PC-9 (cell line): ENCODE measurements around the gene PAPSS1. TPM values are rescaled to one million over a fixed set of nuclear protein-coding genes. Genes with fewer than 3 reads are reported as not detected.

ENCODE experiments used
- BruUV-seq: library from RNA; stranded (reverse); fragments of 400-500 nt; replicated peaks from 2 replicates; lab custom pipeline; 2021; lab: Mats Ljungman, UMichigan
- CTCF ChIA-PET: fragments of 300-600 bp; sonication (Branson Sonifier 250); formaldehyde crosslinking; loops from one replicate; lab custom pipeline; 2022; ENCODE audit warnings: antibody characterized with exemption; lab: Charles Lee
- POLR2A ChIA-PET: fragments of 300-600 bp; sonication (Branson Sonifier 250); formaldehyde crosslinking; loops from one replicate; lab custom pipeline; 2022; ENCODE audit warnings: antibody characterized with exemption; ENCODE audit not compliant: unreplicated experiment; lab: Charles Lee
- DNase-seq, 2 experiments: peaks; one replicate each; pipeline versions ENCODE4 v3.0.0 to v3.0.0-alpha.2; 2015 to 2022; ENCODE audit warnings: mixed read lengths in 1 of 2
- H2AFZ ChIP-seq: fragments of 200-600 bp; sonication (generic); 2 replicates; pipeline ENCODE4 v1.8.1; 2017; ENCODE audit warnings: antibody characterized with exemption
- H3F3A ChIP-seq: fragments of 200-600 bp; sonication (generic); 2 replicates; pipeline ENCODE4 v1.8.1; 2017; ENCODE audit warnings: antibody characterized with exemption, mild to moderate bottlenecking, low read depth; ENCODE audit not compliant: insufficient read depth
- H3K27ac ChIP-seq: fragments of 200-600 bp; sonication (generic); 2 replicates; pipeline ENCODE4 v1.6.1; 2016; ENCODE audit warnings: mixed run types
- H3K27me3 ChIP-seq: fragments of 200-600 bp; sonication (generic); 2 replicates; pipeline ENCODE4 v1.6.1; 2016; ENCODE audit warnings: low read depth, mixed run types; ENCODE audit not compliant: insufficient read depth
- H3K36me3 ChIP-seq: fragments of 200-600 bp; sonication (generic); 2 replicates; pipeline ENCODE4 v1.6.1; 2016; ENCODE audit warnings: low read depth, mixed run types
- H3K4me1 ChIP-seq: fragments of 200-600 bp; sonication (generic); replicated peaks from 2 replicates; pipeline ENCODE4 v1.6.1; 2016; ENCODE audit warnings: mixed run types; ENCODE audit not compliant: insufficient read depth
- H3K4me2 ChIP-seq: fragments of 200-600 bp; sonication (generic); 2 replicates; pipeline ENCODE4 v1.6.1; 2017; ENCODE audit warnings: mixed run types
- H3K4me3 ChIP-seq: fragments of 200-600 bp; sonication (generic); 2 replicates; pipeline ENCODE4 v1.6.1; 2016; ENCODE audit warnings: mixed run types
- H3K79me2 ChIP-seq: fragments of 200-600 bp; sonication (generic); 2 replicates; pipeline ENCODE4 v1.6.1; 2017; ENCODE audit warnings: low read depth, mixed run types
- H3K9me2 ChIP-seq: fragments of 200-600 bp; sonication (generic); 2 replicates; pipeline ENCODE4 v1.8.1; 2017; ENCODE audit warnings: mild to moderate bottlenecking; ENCODE audit not compliant: insufficient read depth
- H3K9me3 ChIP-seq: fragments of 200-600 bp; sonication (generic); 2 replicates; pipeline ENCODE4 v1.8.1; 2016; ENCODE audit warnings: low read depth; ENCODE audit not compliant: insufficient read depth
- H4K20me1 ChIP-seq: fragments of 200-600 bp; sonication (generic); 2 replicates; pipeline ENCODE4 v1.8.1; 2017; ENCODE audit not compliant: insufficient read depth
- EZH2 ChIP-seq: fragments of 200-600 bp; sonication (generic); IDR thresholded peaks from 2 replicates; pipeline ENCODE4 v1.8.0; 2017; ENCODE audit warnings: antibody characterized with exemption, low read depth
- intact Hi-C: fragments of 100-400 bp; cut with micrococcal nuclease; formaldehyde crosslinking; loops from one replicate; pipeline ENCODE4 v1.10.0; 2022; ENCODE audit not compliant: unreplicated experiment
- total RNA-seq: library from RNA; stranded (reverse); gene quantifications from 2 replicates; pipeline ENCODE4 v1.2.3, GENCODE V29; 2021
- TF ChIP-seq, protein P1 (sequence below): fragments of 200-600 bp; sonication (generic); conservative IDR thresholded peaks from 2 replicates; pipeline ENCODE4 v1.6.1; 2017; ENCODE audit warnings: mixed run types, antibody characterized with exemption, mild to moderate bottlenecking, moderate library complexity

The PAPSS1 gene
- total RNA-seq, 1 experiment from 2014 or later: 18.8 TPM

DNA sequence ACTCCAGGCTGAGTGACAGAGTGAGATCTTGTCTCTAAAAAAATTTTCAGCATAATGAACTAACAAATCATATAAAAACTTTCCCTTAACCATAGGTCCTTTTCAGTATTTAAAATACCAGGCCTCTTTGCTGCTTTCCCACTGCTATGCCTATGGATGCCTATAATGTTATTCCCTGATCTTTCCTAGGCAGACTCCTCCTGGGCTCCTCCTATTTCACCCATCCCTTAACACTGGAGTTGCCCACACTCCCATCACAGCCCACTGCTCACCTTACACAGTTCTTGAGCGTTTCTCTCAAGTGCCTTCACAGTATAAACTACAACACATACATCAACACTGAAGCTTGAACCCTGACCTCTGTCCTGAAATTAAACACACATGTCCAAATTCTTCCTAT lies 31.6 kb downstream of the PAPSS1 start:
- CTCF ChIA-PET: no interaction called here
- H3K4me3 ChIP-seq: no peak overlapping the region
- no TSS peak for BruUV-seq
- no peaks in the 10 kb centered on the region for H3K79me2 ChIP-seq
- POLR2A ChIA-PET: no interaction called here
- no peaks in the 10 kb centered on the region for H3K36me3 ChIP-seq
- no peaks in the 10 kb centered on the region for H3K27me3 ChIP-seq
- no peak overlapping the region for H2AFZ ChIP-seq
- DNase-seq: no peak
- H3K4me1 ChIP-seq: peaks cover 19% of the 10 kb centered on the region
- no peaks in the 10 kb centered on the region for H3K9me2 ChIP-seq
- TF ChIP-seq, protein P1, sequence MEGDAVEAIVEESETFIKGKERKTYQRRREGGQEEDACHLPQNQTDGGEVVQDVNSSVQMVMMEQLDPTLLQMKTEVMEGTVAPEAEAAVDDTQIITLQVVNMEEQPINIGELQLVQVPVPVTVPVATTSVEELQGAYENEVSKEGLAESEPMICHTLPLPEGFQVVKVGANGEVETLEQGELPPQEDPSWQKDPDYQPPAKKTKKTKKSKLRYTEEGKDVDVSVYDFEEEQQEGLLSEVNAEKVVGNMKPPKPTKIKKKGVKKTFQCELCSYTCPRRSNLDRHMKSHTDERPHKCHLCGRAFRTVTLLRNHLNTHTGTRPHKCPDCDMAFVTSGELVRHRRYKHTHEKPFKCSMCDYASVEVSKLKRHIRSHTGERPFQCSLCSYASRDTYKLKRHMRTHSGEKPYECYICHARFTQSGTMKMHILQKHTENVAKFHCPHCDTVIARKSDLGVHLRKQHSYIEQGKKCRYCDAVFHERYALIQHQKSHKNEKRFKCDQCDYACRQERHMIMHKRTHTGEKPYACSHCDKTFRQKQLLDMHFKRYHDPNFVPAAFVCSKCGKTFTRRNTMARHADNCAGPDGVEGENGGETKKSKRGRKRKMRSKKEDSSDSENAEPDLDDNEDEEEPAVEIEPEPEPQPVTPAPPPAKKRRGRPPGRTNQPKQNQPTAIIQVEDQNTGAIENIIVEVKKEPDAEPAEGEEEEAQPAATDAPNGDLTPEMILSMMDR: no peak
- no peak for TF ChIP-seq EZH2
- H3K27ac ChIP-seq: no peak overlapping the region
- H3K9me3 ChIP-seq: no peaks in the 10 kb centered on the region; the same call in 1 of the 2 replicates
- no peak overlapping the region for H3K4me2 ChIP-seq
- intact Hi-C loops: no loop called here
- H4K20me1 ChIP-seq: no peaks in the 10 kb centered on the region
- H3F3A ChIP-seq: peaks cover 13% of the 10 kb centered on the region

DNA sequence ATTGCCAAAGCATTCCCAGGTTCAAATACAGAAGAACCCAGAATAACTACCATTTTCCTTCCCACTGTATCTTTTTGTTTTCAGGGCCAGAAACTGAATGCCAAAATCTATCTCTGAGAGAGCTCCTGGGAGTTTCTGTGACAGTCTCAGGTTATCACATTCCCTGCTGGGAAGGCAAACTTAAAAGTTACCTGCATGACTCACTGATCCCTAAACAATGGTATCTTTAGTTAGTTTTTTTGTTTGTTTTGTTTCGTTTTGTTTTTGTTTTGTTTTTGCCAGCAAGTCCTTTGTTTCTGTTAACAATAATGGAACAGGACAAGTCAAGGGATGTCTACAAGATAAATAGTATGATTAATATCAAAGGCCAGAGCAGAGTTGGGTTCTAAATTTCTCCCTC lies 34.3 kb downstream of the PAPSS1 start:
- TF ChIP-seq EZH2: no peak
- TF ChIP-seq, protein P1: no peak
- BruUV-seq: no TSS peak
- intact Hi-C loops: no loop called here
- no peak overlapping the region for H3K27ac ChIP-seq
- H3K36me3 ChIP-seq: no peaks in the 10 kb centered on the region
- no peaks in the 10 kb centered on the region for H4K20me1 ChIP-seq
- no peak overlapping the region for H3K4me2 ChIP-seq
- CTCF ChIA-PET: no interaction called here
- H2AFZ ChIP-seq: no peak overlapping the region
- no peaks in the 10 kb centered on the region for H3K9me2 ChIP-seq
- no peaks in the 10 kb centered on the region for H3K79me2 ChIP-seq
- H3K4me1 ChIP-seq: peaks cover 16% of the 10 kb centered on the region
- peak in 1 of 2 experiments; percentile 58 for DNase-seq
- no peak overlapping the region for H3K4me3 ChIP-seq
- no peaks in the 10 kb centered on the region; the same call in 1 of the 2 replicates for H3K9me3 ChIP-seq
- peaks cover 11% of the 10 kb centered on the region for H3F3A ChIP-seq
- H3K27me3 ChIP-seq: no peaks in the 10 kb centered on the region
- POLR2A ChIA-PET: no interaction called here

DNA sequence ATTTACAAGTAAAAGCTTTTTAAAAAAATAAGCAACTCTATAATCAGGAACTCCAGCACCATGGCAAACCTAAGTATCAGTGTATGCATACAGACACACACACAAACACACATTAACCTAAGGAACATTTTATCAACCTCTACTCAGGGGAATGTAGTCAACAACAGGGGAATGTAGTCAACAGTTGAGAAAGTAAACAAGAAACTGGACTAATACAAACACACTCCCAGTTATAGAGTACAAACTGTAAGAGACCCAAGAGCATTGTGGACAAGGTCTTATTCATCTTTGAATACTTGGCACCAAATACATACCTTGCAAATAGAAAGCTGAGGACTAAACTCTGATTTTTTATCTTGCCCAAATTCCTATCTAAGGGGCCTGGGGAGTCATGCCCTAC lies 36.2 kb downstream of the PAPSS1 start:
- ChIA-PET POLR2A (no interaction called here), CTCF (no interaction called here)
- Histone ChIP-seq H3K9me3 (no peaks in the 10 kb centered on the region; the same call in 1 of the 2 replicates), H3K27me3 (no peaks in the 10 kb centered on the region), H2AFZ (no peak overlapping the region), H3K79me2 (no peaks in the 10 kb centered on the region), H4K20me1 (no peaks in the 10 kb centered on the region), H3K36me3 (no peaks in the 10 kb centered on the region), H3K4me3 (no peak overlapping the region), H3F3A (no peaks in the 10 kb centered on the region), H3K27ac (no peak overlapping the region), H3K4me2 (no peak overlapping the region), H3K4me1 (no peaks in the 10 kb centered on the region), H3K9me2 (no peaks in the 10 kb centered on the region)
- DNase-seq: no peak
- TF ChIP-seq EZH2: no peak
- TF ChIP-seq, protein P1: no peak
- intact Hi-C loops: no loop called here
- BruUV-seq: no TSS peak
